ENCODE data around the gene NLRP14. TPM values are rescaled to one million over a fixed set of nuclear protein-coding genes. Genes with fewer than 3 reads are reported as not detected.

NLRP14 gene
- total and polyA plus RNA-seq, 2 donors (not counting 1 experiment from before 2014, with no cell fraction given): 0.04 to 0.07 TPM

DNA sequence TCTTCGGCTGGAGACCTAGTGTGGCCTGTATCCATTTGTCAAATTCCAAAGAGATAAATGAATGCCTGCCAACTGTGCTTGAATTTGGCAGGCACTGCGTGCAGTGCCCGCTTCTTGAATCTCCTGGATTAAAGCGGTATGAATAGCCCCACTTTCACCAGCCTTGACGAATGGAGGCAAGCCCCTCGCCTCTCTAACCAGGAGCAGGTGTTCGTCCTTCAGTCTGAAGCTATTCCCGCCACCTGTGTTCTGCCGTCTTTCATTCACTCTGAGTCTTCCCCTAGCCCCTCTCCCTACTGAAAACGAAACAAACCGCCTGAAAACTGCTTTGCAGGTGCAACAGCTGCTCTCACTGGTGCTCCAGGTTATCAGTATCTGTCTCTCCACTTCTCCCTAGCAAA lies 11.2 kb downstream of the NLRP14 start:
- Mint-ChIP-seq H3K27me3 (peaks cover 5% of the 10 kb centered on the region), H3K9me3 (ENCODE audit: insufficient read depth) (no peaks in the 10 kb centered on the region), H3K27ac (no peak overlapping the region), H3K4me3 (no peak overlapping the region), H3K4me1 (no peaks in the 10 kb centered on the region)
- 84% methylated on average over 11 of the region's 11 CpGs for WGBS (ENCODE audit: insufficient coverage)
- no peaks in the 10 kb centered on the region for H3K79me2 ChIP-seq (ENCODE audit: control insufficient read depth, insufficient read depth, low read length)
- intact Hi-C loops (cut with micrococcal nuclease): no loop called here
- H3K9me3 ChIP-seq (ENCODE audit: control extremely low read depth in 1 of 3, control insufficient read depth in 2 of 3, insufficient read depth in 1 of 3, low read length in 2 of 3): peaks cover 0 to 1% (median 0%) of the 10 kb centered on the region in 3 donors
- no peaks in the 10 kb centered on the region for H3K4me1 ChIP-seq (ENCODE audit: control insufficient read depth in 2 of 2, insufficient read depth in 2 of 2, low read length in 2 of 2)
- POLR2A ChIA-PET: no interaction called here
- no peaks in the 10 kb centered on the region for H4K20me1 ChIP-seq (ENCODE audit: control insufficient read depth, insufficient read depth, low read length, poor library complexity, severe bottlenecking)
- ATAC-seq (ENCODE audit: low read depth): no peak
- no peak for DNase-seq
- H2AFZ ChIP-seq (ENCODE audit: insufficient read depth, low read depth, low read length, poor library complexity, severe bottlenecking): no peak overlapping the region
- H3K4me3 ChIP-seq (ENCODE audit: control extremely low read depth in 1 of 5, extremely low read depth in 1 of 5, insufficient read depth in 1 of 5, low read depth in 2 of 5, low read length in 4 of 5): no peak overlapping the region
- H3K27me3 ChIP-seq (replicated peaks in 1 of 4; ENCODE audit: control extremely low read depth in 1 of 4, control insufficient read depth in 3 of 4, insufficient read depth in 4 of 4, low read length in 3 of 4): no peaks in the 10 kb centered on the region
- no peak overlapping the region for H3K27ac ChIP-seq (ENCODE audit: low read length in 2 of 2)
- no peaks in the 10 kb centered on the region for H3K36me3 ChIP-seq (replicated peaks in 1 of 2; ENCODE audit: control extremely low read depth in 1 of 2, control insufficient read depth in 1 of 2, extremely low read depth in 1 of 2, insufficient read depth in 2 of 2, low read length in 1 of 2)
- CTCF ChIA-PET: no interaction called here
- no peak overlapping the region for H3K9ac ChIP-seq (ENCODE audit: low read length)
- no peak overlapping the region for H3K4me2 ChIP-seq (replicated peaks; ENCODE audit: low read depth, low read length, poor library complexity, severe bottlenecking)
- TF ChIP-seq, protein P1, sequence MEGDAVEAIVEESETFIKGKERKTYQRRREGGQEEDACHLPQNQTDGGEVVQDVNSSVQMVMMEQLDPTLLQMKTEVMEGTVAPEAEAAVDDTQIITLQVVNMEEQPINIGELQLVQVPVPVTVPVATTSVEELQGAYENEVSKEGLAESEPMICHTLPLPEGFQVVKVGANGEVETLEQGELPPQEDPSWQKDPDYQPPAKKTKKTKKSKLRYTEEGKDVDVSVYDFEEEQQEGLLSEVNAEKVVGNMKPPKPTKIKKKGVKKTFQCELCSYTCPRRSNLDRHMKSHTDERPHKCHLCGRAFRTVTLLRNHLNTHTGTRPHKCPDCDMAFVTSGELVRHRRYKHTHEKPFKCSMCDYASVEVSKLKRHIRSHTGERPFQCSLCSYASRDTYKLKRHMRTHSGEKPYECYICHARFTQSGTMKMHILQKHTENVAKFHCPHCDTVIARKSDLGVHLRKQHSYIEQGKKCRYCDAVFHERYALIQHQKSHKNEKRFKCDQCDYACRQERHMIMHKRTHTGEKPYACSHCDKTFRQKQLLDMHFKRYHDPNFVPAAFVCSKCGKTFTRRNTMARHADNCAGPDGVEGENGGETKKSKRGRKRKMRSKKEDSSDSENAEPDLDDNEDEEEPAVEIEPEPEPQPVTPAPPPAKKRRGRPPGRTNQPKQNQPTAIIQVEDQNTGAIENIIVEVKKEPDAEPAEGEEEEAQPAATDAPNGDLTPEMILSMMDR (IDR thresholded peaks at IDR 0.05): no peak
- TF ChIP-seq EZH2 (IDR thresholded peaks at IDR 0.05; ENCODE audit: borderline replicate concordance, insufficient read depth, low read depth, low read length, poor library complexity, severe bottlenecking): no peak

DNA sequence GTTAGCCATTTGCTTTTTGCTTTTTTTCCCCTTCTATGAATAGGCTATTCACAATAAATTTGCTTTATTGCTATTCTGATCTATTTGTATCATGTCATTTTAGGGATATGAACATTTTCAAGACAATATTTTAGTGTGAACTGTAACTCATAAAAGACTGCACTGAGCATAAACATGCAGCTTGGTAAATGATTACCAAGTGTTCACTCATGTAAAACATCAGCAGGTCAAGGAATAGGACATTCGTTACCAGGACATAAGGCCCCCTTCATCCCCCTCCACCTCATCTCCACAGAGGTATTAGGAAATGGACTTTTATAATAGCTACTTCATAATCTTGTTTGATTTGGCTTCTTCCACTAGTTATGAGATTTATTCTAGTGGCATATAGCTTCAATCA lies 12.4 kb downstream of the NLRP14 start:
- H3K27ac ChIP-seq (ENCODE audit: low read length in 2 of 2): no peak overlapping the region
- ChIA-PET POLR2A (no interaction called here), CTCF (no interaction called here)
- peaks cover 0 to 1% (median 0%) of the 10 kb centered on the region in 3 donors for H3K9me3 ChIP-seq (ENCODE audit: control extremely low read depth in 1 of 3, control insufficient read depth in 2 of 3, insufficient read depth in 1 of 3, low read length in 2 of 3)
- H3K4me3 ChIP-seq (ENCODE audit: control extremely low read depth in 1 of 5, extremely low read depth in 1 of 5, insufficient read depth in 1 of 5, low read depth in 2 of 5, low read length in 4 of 5): no peak overlapping the region
- H4K20me1 ChIP-seq (ENCODE audit: control insufficient read depth, insufficient read depth, low read length, poor library complexity, severe bottlenecking): no peaks in the 10 kb centered on the region
- H3K4me1 ChIP-seq (ENCODE audit: control insufficient read depth in 2 of 2, insufficient read depth in 2 of 2, low read length in 2 of 2): no peaks in the 10 kb centered on the region
- H2AFZ ChIP-seq (ENCODE audit: insufficient read depth, low read depth, low read length, poor library complexity, severe bottlenecking): no peak overlapping the region
- no peak overlapping the region for H3K9ac ChIP-seq (ENCODE audit: low read length)
- DNase-seq: no peak
- Mint-ChIP-seq H3K4me1 (no peaks in the 10 kb centered on the region), H3K4me3 (no peak overlapping the region), H3K27me3 (peaks cover 5% of the 10 kb centered on the region), H3K27ac (no peak overlapping the region), H3K9me3 (ENCODE audit: insufficient read depth) (no peaks in the 10 kb centered on the region)
- no peak overlapping the region for H3K4me2 ChIP-seq (replicated peaks; ENCODE audit: low read depth, low read length, poor library complexity, severe bottlenecking)
- TF ChIP-seq EZH2 (IDR thresholded peaks at IDR 0.05; ENCODE audit: borderline replicate concordance, insufficient read depth, low read depth, low read length, poor library complexity, severe bottlenecking): no peak
- TF ChIP-seq, protein P1 (IDR thresholded peaks at IDR 0.05): no peak
- no peaks in the 10 kb centered on the region for H3K36me3 ChIP-seq (replicated peaks in 1 of 2; ENCODE audit: control extremely low read depth in 1 of 2, control insufficient read depth in 1 of 2, extremely low read depth in 1 of 2, insufficient read depth in 2 of 2, low read length in 1 of 2)
- H3K27me3 ChIP-seq (replicated peaks in 1 of 4; ENCODE audit: control extremely low read depth in 1 of 4, control insufficient read depth in 3 of 4, insufficient read depth in 4 of 4, low read length in 3 of 4): peaks cover 0 to 3% (median 0%) of the 10 kb centered on the region in 4 experiments
- no peaks in the 10 kb centered on the region for H3K79me2 ChIP-seq (ENCODE audit: control insufficient read depth, insufficient read depth, low read length)
- no CpG with 5 or more reads among the region's 1 CpG for whole genome bisulfite sequencing (ENCODE audit: insufficient coverage)
- intact Hi-C loops (cut with micrococcal nuclease): no loop called here
- no peak for ATAC-seq (ENCODE audit: low read depth)

All from B cell (primary cell).